ACC112 (cell line): Measurements from ENCODE around the gene UBAP1.

Experiments
- H2AFZ ChIP-seq: fragments of 200-600 bp; sonication (generic); one replicate; pipeline ENCODE4 v1.6.0; 2017; ENCODE audit warnings: antibody characterized with exemption, low read length; ENCODE audit not compliant: unreplicated experiment
- H3K27ac ChIP-seq: fragments of 200-600 bp; sonication (generic); 2 replicates; pipeline ENCODE4 v1.5.1; 2014; ENCODE audit warnings: low read depth, mild to moderate bottlenecking, antibody characterized with exemption, low read length, moderate library complexity
- H3K27me3 ChIP-seq: fragments of 200-600 bp; sonication (generic); 2 replicates; pipeline ENCODE4 v1.6.1; 2014; ENCODE audit warnings: mild to moderate bottlenecking, antibody characterized with exemption, low read length, moderate library complexity, mixed read lengths; ENCODE audit not compliant: insufficient read depth
- H3K36me3 ChIP-seq: fragments of 200-600 bp; sonication (generic); 2 replicates; pipeline ENCODE4 v1.6.1; 2016; ENCODE audit warnings: mild to moderate bottlenecking, antibody characterized with exemption, low read length, moderate library complexity, mixed read lengths; ENCODE audit not compliant: insufficient read depth
- H3K4me1 ChIP-seq: fragments of 200-600 bp; sonication (generic); one replicate; pipeline ENCODE4 v1.6.1; 2016; ENCODE audit warnings: low read length, mixed read lengths; ENCODE audit not compliant: insufficient read depth, unreplicated experiment, control insufficient read depth
- H3K4me3 ChIP-seq: fragments of 200-600 bp; sonication (generic); 2 replicates; pipeline ENCODE4 v1.5.1; 2014; ENCODE audit warnings: mild to moderate bottlenecking, low read depth, low read length
- H3K79me2 ChIP-seq: fragments of 200-600 bp; sonication (generic); one replicate; pipeline ENCODE4 v1.6.0; 2016; ENCODE audit warnings: low read length; ENCODE audit not compliant: control insufficient read depth, unreplicated experiment, insufficient read depth

Gene UBAP1

GRCh38 chr9:34157318-34157717 is 21.5 kb upstream of the UBAP1 start:
- Histone ChIP-seq H3K79me2 (no peaks in the 10 kb centered on the region), H3K27ac (no peak overlapping the region), H3K4me1 (peaks cover 3% of the 10 kb centered on the region), H3K36me3 (no peaks in the 10 kb centered on the region), H3K27me3 (no peaks in the 10 kb centered on the region), H3K4me3 (no peak overlapping the region), H2AFZ (no peak overlapping the region)

DNA sequence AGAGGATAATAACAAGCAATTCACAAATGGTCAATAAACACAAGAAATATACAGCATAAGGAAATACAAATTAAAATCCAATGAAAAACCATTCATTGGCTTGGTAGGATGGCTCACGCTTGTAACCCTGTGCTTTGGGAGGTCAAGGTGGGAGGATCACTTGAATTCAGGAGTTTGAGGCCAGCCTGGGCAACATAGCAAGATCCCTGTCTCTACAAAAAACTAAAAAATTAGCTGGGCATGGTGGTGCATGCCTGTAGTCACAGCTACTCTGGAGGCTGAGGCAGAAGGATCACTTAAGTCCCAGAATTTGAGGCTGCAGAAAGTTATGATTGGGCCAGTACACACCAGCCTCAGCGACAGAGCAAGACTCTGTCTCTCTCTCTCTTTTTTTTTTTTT is 20.9 kb upstream of the UBAP1 start:
- Histone ChIP-seq H3K36me3 (no peaks in the 10 kb centered on the region), H3K4me1 (peaks cover 3% of the 10 kb centered on the region), H3K4me3 (no peak overlapping the region), H3K27ac (no peak overlapping the region), H3K79me2 (no peaks in the 10 kb centered on the region), H2AFZ (no peak overlapping the region), H3K27me3 (no peaks in the 10 kb centered on the region)

DNA sequence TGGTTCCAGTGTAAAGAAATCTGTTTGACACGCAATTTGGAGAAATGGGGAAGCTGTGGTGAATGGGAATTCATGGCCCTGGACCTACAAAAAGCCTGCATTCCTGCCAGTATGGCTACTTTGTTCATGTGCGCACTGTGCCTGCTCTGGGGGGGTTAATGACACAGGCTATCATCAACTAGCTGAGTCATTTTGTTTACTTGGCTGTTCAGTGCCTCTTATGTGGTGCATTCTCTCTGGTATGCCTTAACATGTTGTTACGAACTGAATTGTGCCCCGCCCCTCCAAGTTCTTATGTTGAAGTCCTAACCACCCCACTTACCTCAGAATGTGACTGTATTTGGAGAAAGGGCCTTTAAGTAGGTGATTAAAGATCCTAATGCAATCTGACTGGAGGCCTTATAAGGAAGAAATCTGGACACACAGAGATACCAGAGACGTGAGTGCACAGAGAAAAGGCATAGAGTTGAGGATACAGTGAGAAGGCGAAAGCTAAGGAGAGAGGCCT is 20.4 kb upstream of the UBAP1 start:
- Histone ChIP-seq H3K27ac (no peak overlapping the region), H3K27me3 (no peaks in the 10 kb centered on the region), H2AFZ (no peak overlapping the region), H3K79me2 (no peaks in the 10 kb centered on the region), H3K4me3 (no peak overlapping the region), H3K4me1 (peaks cover 8% of the 10 kb centered on the region), H3K36me3 (no peaks in the 10 kb centered on the region)

GRCh38 chr9:34163434-34163833 is 15.4 kb upstream of the UBAP1 start:
- no peaks in the 10 kb centered on the region for H3K27me3 ChIP-seq
- no peaks in the 10 kb centered on the region for H3K79me2 ChIP-seq
- H3K27ac ChIP-seq: peak overlapping the region; percentile 44; the same call in 1 of the 2 replicates
- H3K4me1 ChIP-seq: peaks cover 14% of the 10 kb centered on the region
- no peaks in the 10 kb centered on the region for H3K36me3 ChIP-seq
- H2AFZ ChIP-seq: no peak overlapping the region
- H3K4me3 ChIP-seq: no peak overlapping the region

GRCh38 chr9:34169125-34169524 is 9.7 kb upstream of the UBAP1 start:
- no peaks in the 10 kb centered on the region for H3K36me3 ChIP-seq
- no peaks in the 10 kb centered on the region for H3K27me3 ChIP-seq
- no peak overlapping the region for H3K4me3 ChIP-seq
- H3K79me2 ChIP-seq: no peaks in the 10 kb centered on the region
- no peak overlapping the region for H3K27ac ChIP-seq
- no peaks in the 10 kb centered on the region for H3K4me1 ChIP-seq
- no peak overlapping the region for H2AFZ ChIP-seq

- no peaks in the 10 kb centered on the region for H3K4me1 ChIP-seq
- no peak overlapping the region for H3K4me3 ChIP-seq
- no peak overlapping the region for H2AFZ ChIP-seq
- H3K36me3 ChIP-seq: no peaks in the 10 kb centered on the region
- H3K79me2 ChIP-seq: no peaks in the 10 kb centered on the region
- H3K27ac ChIP-seq: no peak overlapping the region
- H3K27me3 ChIP-seq: no peaks in the 10 kb centered on the region
These were observed 8.4 kb upstream of the UBAP1 start for GRCh38 chr9:34170237-34170991.

GRCh38 chr9:34171753-34172535 is 6.9 kb upstream of the UBAP1 start:
- no peaks in the 10 kb centered on the region for H3K36me3 ChIP-seq
- no peak overlapping the region for H3K4me3 ChIP-seq
- no peaks in the 10 kb centered on the region for H3K4me1 ChIP-seq
- H3K27ac ChIP-seq: no peak overlapping the region
- H2AFZ ChIP-seq: no peak overlapping the region
- H3K79me2 ChIP-seq: no peaks in the 10 kb centered on the region
- H3K27me3 ChIP-seq: no peaks in the 10 kb centered on the region

DNA sequence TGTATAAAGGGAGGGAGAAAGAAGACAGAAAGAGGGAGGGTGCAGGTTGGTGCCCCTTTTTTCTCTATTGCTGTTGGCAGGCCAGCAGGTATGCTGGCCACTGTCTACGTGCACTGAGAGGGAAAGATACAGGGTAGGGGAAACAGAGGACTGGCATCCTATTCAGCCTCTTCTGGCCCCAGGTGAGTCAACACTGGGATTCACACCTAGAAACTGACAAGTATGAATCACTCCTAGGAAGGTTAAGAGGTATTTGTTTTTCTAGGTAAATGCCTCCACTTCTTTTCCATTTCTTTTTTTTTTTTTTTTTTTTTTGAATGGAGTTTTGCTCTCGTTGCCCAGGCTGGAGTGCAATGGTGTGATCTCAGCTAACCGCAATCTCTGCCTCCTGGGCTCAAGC is 2.8 kb upstream of the UBAP1 start:
- Histone ChIP-seq H3K27me3 (no peaks in the 10 kb centered on the region), H3K27ac (no peak overlapping the region), H3K36me3 (no peaks in the 10 kb centered on the region), H3K4me3 (no peak overlapping the region), H3K79me2 (peaks cover 29% of the 10 kb centered on the region), H3K4me1 (no peaks in the 10 kb centered on the region), H2AFZ (no peak overlapping the region)

GRCh38 chr9:34177593-34178435 is 1.0 kb upstream of the UBAP1 start:
- H3K4me1 ChIP-seq: no peaks in the 10 kb centered on the region
- peak overlapping the region; percentile 79 for H3K4me3 ChIP-seq
- H3K27ac ChIP-seq: no peak overlapping the region; the same call in 1 of the 2 replicates
- peak overlapping the region; percentile 99 for H2AFZ ChIP-seq
- H3K79me2 ChIP-seq: peaks cover 42% of the 10 kb centered on the region
- H3K27me3 ChIP-seq: no peaks in the 10 kb centered on the region
- no peaks in the 10 kb centered on the region for H3K36me3 ChIP-seq
